Gastrocnemius medialis (tissue), 4 donors: Measurements from ENCODE around the gene CARD8. TPM values are rescaled to one million over a fixed set of nuclear protein-coding genes. Genes with fewer than 3 reads are reported as not detected.

Experiments used
- ATAC-seq, 2 donors: fragments of 150-250 bp; one replicate each; pipeline ENCODE4 v1.9.1; 2016
- DNase-seq, 2 donors: peaks; one replicate each; pipeline ENCODE4 v3.0.0-alpha.2; 2019
- H3K27ac ChIP-seq, 4 donors: fragments of 200-600 bp; sonication (generic); 1 replicate in 1 of 4; 2 replicates in 3 of 4; pipeline ENCODE4 v1.5.1; 2016 to 2018; ENCODE audit warnings: mild to moderate bottlenecking in 2 of 4, moderate library complexity in 1 of 4
- H3K27me3 ChIP-seq, 3 donors: fragments of 200-600 bp; sonication (generic) in 2 of 3; 1 replicate in 1 of 3; 2 replicates in 2 of 3; pipeline versions ENCODE4 v1.5.1 to v1.6.0; 2016 to 2019; ENCODE audit warnings: mild to moderate bottlenecking in 1 of 3, moderate library complexity in 1 of 3
- H3K36me3 ChIP-seq, 2 donors: fragments of 200-600 bp; sonication (generic) in 1 of 2; one replicate each; pipeline ENCODE4 v1.5.1; 2017 to 2018
- H3K4me1 ChIP-seq, 2 donors: fragments of 200-600 bp; sonication (generic) in 1 of 2; one replicate each; pipeline ENCODE4 v1.5.1; 2016 to 2017; ENCODE audit warnings: mild to moderate bottlenecking in 2 of 2
- H3K4me3 ChIP-seq, 4 donors: fragments of 200-600 bp; sonication (generic) in 3 of 4; 1 replicate in 1 of 4; 2 replicates in 3 of 4; pipeline ENCODE4 v1.5.1; 2016 to 2019; ENCODE audit warnings: mild to moderate bottlenecking in 2 of 4
- H3K9me3 ChIP-seq, 3 donors: fragments of 200-600 bp; sonication (generic) in 2 of 3; 1 replicate in 1 of 3; 2 replicates in 2 of 3; pipeline ENCODE4 v1.5.1; 2016 to 2019
- CTCF ChIP-seq, 5 experiments: fragments of 450-650 bp in 3 of 5; fragments of 200-600 bp in 2 of 5; sonication (generic) in 2 of 5; IDR thresholded peaks in 4 of 5; conservative IDR thresholded peaks in 1 of 5; 1 replicate in 4 of 5; 2 replicates in 1 of 5; pipeline ENCODE4 v1.5.1; 2016 to 2019; ENCODE audit warnings: antibody characterized with exemption in 5 of 5, mild to moderate bottlenecking in 3 of 5, moderate library complexity in 3 of 5
- POLR2A ChIP-seq, 2 donors: fragments of 450-650 bp; IDR thresholded peaks; one replicate each; pipeline ENCODE4 v1.6.1; 2017; ENCODE audit warnings: antibody characterized with exemption in 2 of 2, mild to moderate bottlenecking in 2 of 2, moderate library complexity in 2 of 2
- in situ Hi-C, 4 donors: fragments of 200-750 bp; cut with MboI; loops; one replicate each; pipeline versions ENCODE4 v1.15.0 to v1.8.0; 2017; ENCODE audit warnings: low sequenced_read_pairs in 4 of 4
- intact Hi-C: fragments of 100-400 bp; cut with DNase I; formaldehyde crosslinking; loops from one replicate; pipeline ENCODE4 v1.15.1; 2023; ENCODE audit warnings: low total_unique reads
- total RNA-seq, 4 donors: library from RNA; depleted of rRNA; stranded (reverse); fragments of >200 nt; gene quantifications; one replicate each; pipeline versions ENCODE4 v1.1.0 to v1.2.3, GENCODE V29; 2016

CARD8 gene
- total RNA-seq, 4 donors from 2014 or later: 15.7 to 23.3 (median 20.2) TPM

DNA sequence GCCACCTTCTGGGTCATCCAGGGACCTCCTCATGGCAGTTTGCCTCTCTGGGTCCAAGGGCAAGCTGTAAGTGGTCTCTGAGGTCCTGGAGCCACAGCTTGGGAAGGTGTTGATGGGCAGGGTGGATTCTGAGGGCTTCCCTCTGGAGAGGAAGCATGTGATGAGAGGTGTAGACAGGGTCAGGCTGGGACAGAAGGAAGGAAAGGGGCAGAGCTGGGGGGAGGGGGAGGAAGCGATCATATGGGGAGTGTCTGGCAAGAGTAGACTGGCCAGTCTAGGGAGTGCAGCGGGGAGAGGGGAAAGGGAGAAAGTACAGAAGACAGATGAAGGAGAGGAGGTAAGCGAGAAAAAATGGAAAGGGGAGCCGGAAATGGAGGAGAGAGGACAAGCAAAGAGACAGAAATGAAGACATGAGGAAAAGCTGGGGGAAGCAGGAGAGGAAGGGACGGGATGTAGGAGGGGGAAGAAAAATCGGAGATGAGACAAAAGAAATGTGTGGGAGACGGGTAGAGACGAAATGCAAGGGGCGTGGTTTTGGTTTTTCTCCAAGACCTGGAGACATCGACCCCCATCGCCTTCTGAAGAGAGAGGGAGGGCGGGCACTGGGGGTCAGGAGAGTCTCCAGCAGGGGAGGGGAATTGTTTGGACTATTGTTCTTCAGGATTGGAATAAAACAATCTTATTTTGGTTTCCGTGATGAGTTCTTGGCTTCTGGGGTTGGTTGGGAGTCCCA lies 58.6 kb downstream of the CARD8 start:
- no peaks in the 10 kb centered on the region for H3K9me3 ChIP-seq
- intact Hi-C loops: no loop called here
- H3K4me1 ChIP-seq: no peaks in the 10 kb centered on the region
- H3K4me3 ChIP-seq: no peak overlapping the region
- peaks cover 0 to 5% (median 0%) of the 10 kb centered on the region in 3 donors for H3K27me3 ChIP-seq
- no peak overlapping the region for H3K27ac ChIP-seq
- no peak for ATAC-seq
- DNase-seq: no peak
- H3K36me3 ChIP-seq: no peaks in the 10 kb centered on the region
- in situ Hi-C loops: no loop called here
- TF ChIP-seq POLR2A (IDR thresholded peaks at IDR 0.05) (no peak), CTCF (IDR thresholded peaks at IDR 0.05 in 4 of 5, conservative IDR thresholded peaks at IDR 0.05 in 1 of 5) (no peak)

- no peak for ATAC-seq
These were observed 59.4 kb downstream of the CARD8 start for GRCh38 chr19:48196321-48196763.

DNA sequence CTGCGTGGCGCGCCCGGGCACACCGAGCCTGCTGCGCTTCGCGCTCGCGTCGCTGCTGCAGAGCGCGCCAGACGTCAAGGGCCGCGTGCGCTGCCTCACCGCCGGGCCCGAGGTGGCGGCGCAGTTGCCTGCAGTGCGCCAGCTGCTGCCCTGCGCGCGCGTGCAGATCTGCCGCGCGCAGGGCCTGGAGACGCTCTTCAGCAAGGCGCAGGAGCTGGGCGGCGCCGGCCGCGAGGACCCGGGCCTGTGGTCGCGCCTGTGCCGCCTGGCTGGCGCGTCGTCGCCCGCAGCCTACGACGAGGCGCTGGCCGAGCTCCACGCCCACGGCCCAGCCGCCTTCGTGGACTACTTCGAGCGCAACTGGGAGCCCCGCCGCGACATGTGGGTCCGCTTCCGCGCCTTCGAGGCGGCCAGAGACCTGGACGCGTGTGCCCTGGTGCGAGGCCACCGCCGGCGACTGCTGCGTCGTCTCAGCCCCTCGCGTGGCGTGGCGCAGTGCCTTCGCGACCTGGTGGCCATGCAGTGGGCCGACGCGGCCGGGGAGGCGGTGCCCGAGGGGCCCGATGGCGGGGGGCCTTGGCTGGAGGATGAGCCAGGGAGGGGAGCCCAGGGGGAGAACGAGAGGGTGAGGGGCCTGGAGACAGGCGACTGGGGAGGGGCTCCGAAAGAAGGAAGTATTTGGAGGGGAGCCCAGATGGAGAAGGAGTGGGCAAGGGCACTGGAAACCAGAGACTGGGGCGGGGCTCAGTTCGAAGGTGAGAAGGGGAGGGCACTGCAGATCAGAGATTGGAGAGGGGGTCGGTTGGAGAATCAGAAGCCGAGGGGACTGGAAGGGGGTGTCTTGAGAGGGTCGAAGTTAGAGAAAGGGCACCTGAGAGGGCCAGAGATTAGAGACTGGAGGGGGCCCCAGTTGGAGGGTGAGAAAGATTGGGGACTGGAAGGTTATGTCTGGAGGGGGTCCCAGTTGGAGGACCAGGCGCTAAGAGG lies 60.6 kb downstream of the CARD8 start:
- intact Hi-C loops: no loop called here

More at GRCh38 chr19:48196321-48196763, 59.4 kb downstream of the CARD8 start:
- no peak for DNase-seq
- no peaks in the 10 kb centered on the region for H3K4me1 ChIP-seq
- peaks cover 0 to 5% (median 0%) of the 10 kb centered on the region in 3 donors for H3K27me3 ChIP-seq
- H3K27ac ChIP-seq: no peak overlapping the region
- in situ Hi-C loops: no loop called here
- H3K9me3 ChIP-seq: no peaks in the 10 kb centered on the region
- no peak overlapping the region for H3K4me3 ChIP-seq
- no peaks in the 10 kb centered on the region for H3K36me3 ChIP-seq
- intact Hi-C loops: no loop called here
- TF ChIP-seq POLR2A (IDR thresholded peaks at IDR 0.05): no peak
- no peak for TF ChIP-seq CTCF (IDR thresholded peaks at IDR 0.05 in 4 of 5, conservative IDR thresholded peaks at IDR 0.05 in 1 of 5)

More for the DNA sequence above, 60.6 kb downstream of the CARD8 start:
- Histone ChIP-seq H3K9me3 (no peaks in the 10 kb centered on the region), H3K27me3 (peaks cover 0 to 5% (median 0%) of the 10 kb centered on the region in 3 donors), H3K27ac (no peak overlapping the region), H3K4me1 (no peaks in the 10 kb centered on the region), H3K4me3 (no peak overlapping the region), H3K36me3 (no peaks in the 10 kb centered on the region)
- TF ChIP-seq POLR2A (IDR thresholded peaks at IDR 0.05) (no peak), CTCF (IDR thresholded peaks at IDR 0.05 in 4 of 5, conservative IDR thresholded peaks at IDR 0.05 in 1 of 5) (no peak)
- in situ Hi-C loops: no loop called here
- DNase-seq: no peak
- no peak for ATAC-seq
